SK-N-SH (cell line): ENCODE data around the gene PHAF1. TPM values are rescaled to one million over a fixed set of nuclear protein-coding genes. Genes with fewer than 3 reads are reported as not detected.

Experiments used
- CTCF ChIA-PET: fragments of 300-600, 350-600 bp; formaldehyde crosslinking; extraction: SDS; loops from one replicate; lab custom pipeline; 2021; lab: Yijun Ruan, JAX
- POLR2A ChIA-PET: fragments of 350-600 bp; sonication (Branson Sonifier 250); formaldehyde crosslinking; extraction: SDS; loops from one replicate; lab custom pipeline; 2020; ENCODE audit warnings: antibody characterized with exemption, inconsistent platforms; lab: Yijun Ruan, JAX
- DNase-seq: peaks from one replicate; pipeline ENCODE4 v3.0.0; 2012
- H2AFZ ChIP-seq: fragments of 200-600 bp; sonication (generic); 2 replicates; pipeline ENCODE4 v1.8.1; 2016; ENCODE audit warnings: antibody characterized with exemption, mild to moderate bottlenecking, low read depth
- H3F3A ChIP-seq: fragments of 200-600 bp; sonication (generic); replicated peaks from 2 replicates; pipeline ENCODE3; 2016; ENCODE audit warnings: antibody characterized with exemption, mild to moderate bottlenecking; ENCODE audit not compliant: insufficient read depth
- H3K27ac ChIP-seq, 2 experiments: fragments of 200-500 bp in 1 of 2; fragments of 200-600 bp in 1 of 2; sonication (Bioruptor generic) in 1 of 2; sonication (generic), shearing (Covaris generic) in 1 of 2; 2 replicates each; pipeline versions ENCODE4 v1.5.1 to v1.6.1; 2014 to 2016; ENCODE audit warnings: low read depth in 2 of 2, inconsistent platforms in 1 of 2, low read length in 1 of 2, mild to moderate bottlenecking in 1 of 2, mixed read lengths in 1 of 2
- H3K27me3 ChIP-seq: fragments of 200-600 bp; sonication (generic), shearing (Covaris generic); 2 replicates; pipeline ENCODE4 v1.6.1; 2016; ENCODE audit warnings: mixed run types; ENCODE audit not compliant: insufficient read depth
- H3K36me3 ChIP-seq, 2 experiments: fragments of 200-500 bp in 1 of 2; fragments of 200-600 bp in 1 of 2; sonication (Bioruptor generic) in 1 of 2; sonication (generic) in 1 of 2; replicated peaks in 1 of 2; 2 replicates each; pipeline versions ENCODE3 to v1.5.1; 2014 to 2016; ENCODE audit warnings: low read length in 1 of 2, mild to moderate bottlenecking in 1 of 2; ENCODE audit not compliant: insufficient read depth in 2 of 2, control insufficient read depth in 1 of 2
- H3K4me1 ChIP-seq, 2 experiments: fragments of 200-500 bp in 1 of 2; fragments of 200-600 bp in 1 of 2; sonication (Bioruptor generic) in 1 of 2; sonication (generic), shearing (Covaris generic) in 1 of 2; 2 replicates each; pipeline versions ENCODE4 v1.5.1 to v1.6.1; 2014 to 2016; ENCODE audit warnings: low read depth in 1 of 2, low read length in 1 of 2, mixed run types in 1 of 2; ENCODE audit not compliant: insufficient read depth in 2 of 2, control insufficient read depth in 1 of 2
- H3K4me2 ChIP-seq: fragments of 200-600 bp; sonication (generic), shearing (Covaris generic); 2 replicates; pipeline ENCODE4 v1.6.1; 2017; ENCODE audit warnings: mixed run types
- H3K4me3 ChIP-seq, 2 experiments: fragments of 200-500 bp in 1 of 2; fragments of 200-600 bp in 1 of 2; sonication (Bioruptor generic) in 1 of 2; sonication (generic), shearing (Covaris generic) in 1 of 2; 2 replicates each; pipeline versions ENCODE4 v1.5.1 to v1.8.1; 2014 to 2016; ENCODE audit warnings: low read depth in 2 of 2, inconsistent platforms in 1 of 2, low read length in 1 of 2, mild to moderate bottlenecking in 1 of 2, mixed read lengths in 1 of 2, moderate library complexity in 1 of 2
- H3K79me2 ChIP-seq: fragments of 200-600 bp; sonication (generic); 2 replicates; pipeline ENCODE4 v1.8.1; 2017; ENCODE audit warnings: mild to moderate bottlenecking; ENCODE audit not compliant: insufficient read depth
- H3K9ac ChIP-seq: fragments of 200-600 bp; sonication (generic); 2 replicates; pipeline ENCODE4 v1.6.1; 2017; ENCODE audit warnings: mixed run types
- H3K9me2 ChIP-seq: fragments of 200-600 bp; sonication (generic); 2 replicates; pipeline ENCODE4 v1.6.1; 2017; ENCODE audit warnings: mixed run types
- H3K9me3 ChIP-seq: fragments of 200-600 bp; sonication (generic); 2 replicates; pipeline ENCODE4 v1.6.1; 2017; ENCODE audit warnings: mixed run types, mild to moderate bottlenecking, moderate library complexity
- H4K20me1 ChIP-seq: fragments of 200-600 bp; sonication (generic); 2 replicates; pipeline ENCODE4 v1.6.1; 2017; ENCODE audit warnings: mild to moderate bottlenecking, mixed run types; ENCODE audit not compliant: insufficient read depth
- EZH2phosphoT487 ChIP-seq: fragments of 200-600 bp; sonication (generic); IDR thresholded peaks from 2 replicates; pipeline ENCODE4 v1.6.1; 2017; ENCODE audit warnings: low read depth, mixed run types, mild to moderate bottlenecking, antibody characterized with exemption, moderate library complexity, borderline replicate concordance
- FOSL2 ChIP-seq: IDR thresholded peaks from 2 replicates; pipeline ENCODE4 v1.4.0; 2012; ENCODE audit warnings: low read depth, mild to moderate bottlenecking, moderate library complexity, borderline replicate concordance
- GATA2 ChIP-seq: sonication (generic); formaldehyde crosslinking; IDR thresholded peaks from 2 replicates; pipeline ENCODE4 v1.5.0; 2020; ENCODE audit warnings: mild to moderate bottlenecking, missing genetic modification reagents
- IRF3 ChIP-seq: fragments of 150-350 bp; IDR thresholded peaks from 2 replicates; pipeline ENCODE4 v1.6.1; 2016; ENCODE audit warnings: mild to moderate bottlenecking, low read depth, low read length
- MXI1 ChIP-seq: IDR thresholded peaks from 2 replicates; pipeline ENCODE4 v1.6.1; 2012; ENCODE audit warnings: mild to moderate bottlenecking, low read depth, low read length, improper control_type of control experiment
- RCOR1 ChIP-seq: fragments of 150-350 bp; IDR thresholded peaks from 2 replicates; pipeline ENCODE4 v1.6.1; 2017; ENCODE audit warnings: antibody characterized with exemption, low read length
- REST ChIP-seq: IDR thresholded peaks from 2 replicates; pipeline ENCODE4 v1.6.1; 2012; ENCODE audit warnings: mild to moderate bottlenecking, low read depth, low read length, moderate library complexity
- SIN3A ChIP-seq: IDR thresholded peaks from 2 replicates; pipeline ENCODE4 v1.6.1; 2012; ENCODE audit warnings: low read depth, mild to moderate bottlenecking, low read length, moderate library complexity, borderline replicate concordance
- SMC3 ChIP-seq: IDR thresholded peaks from 2 replicates; pipeline ENCODE4 v1.6.1; 2012; ENCODE audit warnings: low read depth, low read length, improper control_type of control experiment
- USF1 ChIP-seq: IDR thresholded peaks from 2 replicates; pipeline ENCODE4 v1.4.0; 2012; ENCODE audit warnings: low read depth, borderline replicate concordance
- USF2 ChIP-seq: fragments of 150-350 bp; IDR thresholded peaks from 2 replicates; pipeline ENCODE4 v1.6.1; 2017; ENCODE audit warnings: antibody characterized with exemption, low read length, low read depth, borderline replicate concordance
- WGBS: methylation state at CpG from one replicate; pipeline ENCODE4 v1.1.6; 2017; ENCODE audit warnings: low lambda C conversion rate; 5-methylcytosine and 5-hydroxymethylcytosine counted together
- polyA plus RNA-seq, 3 experiments: library from polyadenylated mRNA; depleted of rRNA; stranded (reverse); fragments of >200 nt; gene quantifications; 2 replicates each; pipeline ENCODE4 v1.2.3, GENCODE V29; 2012

The PHAF1 gene
- polyA plus RNA-seq, 1 of the 3 experiments (the other 2 are of a cell fraction), result 17.3 TPM

- TF ChIP-seq REST, result no peak
- peak; percentile 56; the same call in 1 of the 2 replicates for TF ChIP-seq RCOR1
- 0 out of 2 replicates have a peak, but pooled peaks have one; percentile 37 for TF ChIP-seq SIN3A
- TF ChIP-seq USF2, result no peak
- TF ChIP-seq USF1, result peak; percentile 40; the same call in 1 of the 2 replicates
- TF ChIP-seq IRF3, result peak; percentile 98
Measured at GRCh38 chr16:67191995-67192681, 82.4 kb downstream of the PHAF1 start, which contains the start of gene E2F4 (continued).

GRCh38 chr16:67192781-67193361 is 83.1 kb downstream of the PHAF1 start:
- Histone ChIP-seq H3K4me2 (peak overlapping the region; percentile 100), H3K79me2 (peaks cover 50% of the 10 kb centered on the region), H4K20me1 (peaks cover 21% of the 10 kb centered on the region), H3K9me3 (no peaks in the 10 kb centered on the region), H3K27me3 (no peaks in the 10 kb centered on the region), H3K27ac (peak overlapping the region; percentile 76 to 80; a peak in 2 of 4 replicates), H3K36me3 (peaks cover 29 to 48% of the 10 kb centered on the region in 2 experiments), H3K9ac (peak overlapping the region; percentile 98), H3K9me2 (no peaks in the 10 kb centered on the region), H3K4me1 (peaks cover 8 to 25% of the 10 kb centered on the region in 2 experiments; a peak in 3 of 4 replicates), H2AFZ (no peak overlapping the region), H3F3A (peaks cover 28% of the 10 kb centered on the region), H3K4me3 (peak overlapping the region; percentile 96 to 99)
- POLR2A ChIA-PET, result interaction anchor here (0.6 to 2.9 kb wide), 8 partner anchors 9 to 220 kb away, joined by 3 to 8 read pairs (median 4); partner anchors contain the start of genes NOL3 and TMEM208
- peak; percentile 44 for DNase-seq
- CTCF ChIA-PET, result interaction anchor here (0.6 to 1.4 kb wide), 9 partner anchors 16 to 369 kb away, joined by 3 to 4 read pairs (median 3); partner anchors contain the start of genes CTCF, NOL3 and TMEM208
- WGBS, result 4% methylated on average over 14 of the region's 17 CpGs
- TF ChIP-seq GATA2 (CRISPR knock-in tag) (no peak), FOSL2 (no peak), SMC3 (no peak), MXI1 (no peak), EZH2phosphoT487 (no peak)
